ENCODE data around the gene COL5A2.

COL5A2 gene

DNA sequence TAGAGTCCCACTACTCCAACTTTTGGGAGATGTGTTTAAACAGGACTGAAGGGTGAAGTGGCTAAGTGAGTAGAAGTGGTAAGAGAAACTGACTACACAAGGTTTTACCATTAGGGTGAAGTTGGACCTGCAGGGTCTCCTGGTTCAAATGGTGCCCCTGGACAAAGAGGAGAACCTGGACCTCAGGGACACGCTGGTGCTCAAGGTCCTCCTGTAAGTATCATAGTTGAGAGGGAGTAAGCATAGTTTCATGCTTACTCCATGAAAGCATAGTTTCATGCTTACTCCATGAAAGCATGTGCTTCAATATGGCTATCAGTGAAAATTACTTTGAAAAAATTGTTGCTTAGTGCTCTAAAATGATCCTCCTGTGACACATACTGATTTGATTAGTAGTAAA, 186.3 kb downstream of the COL5A2 start:
- no peak overlapping the region for H3K4me2 ChIP-seq (ENCODE audit: low read depth, low read length, poor library complexity, severe bottlenecking)
- TF ChIP-seq, protein P1, sequence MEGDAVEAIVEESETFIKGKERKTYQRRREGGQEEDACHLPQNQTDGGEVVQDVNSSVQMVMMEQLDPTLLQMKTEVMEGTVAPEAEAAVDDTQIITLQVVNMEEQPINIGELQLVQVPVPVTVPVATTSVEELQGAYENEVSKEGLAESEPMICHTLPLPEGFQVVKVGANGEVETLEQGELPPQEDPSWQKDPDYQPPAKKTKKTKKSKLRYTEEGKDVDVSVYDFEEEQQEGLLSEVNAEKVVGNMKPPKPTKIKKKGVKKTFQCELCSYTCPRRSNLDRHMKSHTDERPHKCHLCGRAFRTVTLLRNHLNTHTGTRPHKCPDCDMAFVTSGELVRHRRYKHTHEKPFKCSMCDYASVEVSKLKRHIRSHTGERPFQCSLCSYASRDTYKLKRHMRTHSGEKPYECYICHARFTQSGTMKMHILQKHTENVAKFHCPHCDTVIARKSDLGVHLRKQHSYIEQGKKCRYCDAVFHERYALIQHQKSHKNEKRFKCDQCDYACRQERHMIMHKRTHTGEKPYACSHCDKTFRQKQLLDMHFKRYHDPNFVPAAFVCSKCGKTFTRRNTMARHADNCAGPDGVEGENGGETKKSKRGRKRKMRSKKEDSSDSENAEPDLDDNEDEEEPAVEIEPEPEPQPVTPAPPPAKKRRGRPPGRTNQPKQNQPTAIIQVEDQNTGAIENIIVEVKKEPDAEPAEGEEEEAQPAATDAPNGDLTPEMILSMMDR (conservative IDR thresholded peaks at IDR 0.05; ENCODE audit: low read length) = no peak
- no peak for TF ChIP-seq EZH2phosphoT487 (IDR thresholded peaks at IDR 0.05; ENCODE audit: borderline replicate concordance)
- H3K4me3 ChIP-seq (ENCODE audit: low read length, poor library complexity, severe bottlenecking) = no peak overlapping the region
- H2AFZ ChIP-seq (ENCODE audit: low read length) = no peak overlapping the region
- H3F3A ChIP-seq (ENCODE audit: low read depth) = no peaks in the 10 kb centered on the region
- no peaks in the 10 kb centered on the region for H4K20me1 ChIP-seq (ENCODE audit: insufficient read depth, low read length, poor library complexity, severe bottlenecking)
- H3K36me3 ChIP-seq (ENCODE audit: insufficient read depth, low read length) = no peaks in the 10 kb centered on the region
- no peaks in the 10 kb centered on the region for H3K4me1 ChIP-seq (ENCODE audit: insufficient read depth, low read length, poor library complexity, severe bottlenecking)
- no peak overlapping the region for H3K9ac ChIP-seq (ENCODE audit: low read depth, low read length, poor library complexity, severe bottlenecking)
- H3K9me3 ChIP-seq (ENCODE audit: insufficient read depth, low read depth, low read length) = no peaks in the 10 kb centered on the region
- H3K27me3 ChIP-seq (ENCODE audit: insufficient read depth, low read length, poor library complexity, severe bottlenecking) = no peaks in the 10 kb centered on the region
- H3K9me2 ChIP-seq (replicated peaks; ENCODE audit: low read depth, low read length) = no peaks in the 10 kb centered on the region
- no peaks in the 10 kb centered on the region for H3K79me2 ChIP-seq (ENCODE audit: insufficient read depth, low read length)

- H3K9ac ChIP-seq (ENCODE audit: low read depth, low read length, poor library complexity, severe bottlenecking) = no peak overlapping the region
- H4K20me1 ChIP-seq (ENCODE audit: insufficient read depth, low read length, poor library complexity, severe bottlenecking) = no peaks in the 10 kb centered on the region
- no peaks in the 10 kb centered on the region for H3K36me3 ChIP-seq (ENCODE audit: insufficient read depth, low read length)
- H3F3A ChIP-seq (ENCODE audit: low read depth) = no peaks in the 10 kb centered on the region
- no peaks in the 10 kb centered on the region for H3K4me1 ChIP-seq (ENCODE audit: insufficient read depth, low read length, poor library complexity, severe bottlenecking)
- no peak overlapping the region for H3K4me3 ChIP-seq (ENCODE audit: low read length, poor library complexity, severe bottlenecking)
- H3K4me2 ChIP-seq (ENCODE audit: low read depth, low read length, poor library complexity, severe bottlenecking) = no peak overlapping the region
- H3K9me2 ChIP-seq (replicated peaks; ENCODE audit: low read depth, low read length) = no peaks in the 10 kb centered on the region
- TF ChIP-seq EZH2phosphoT487 (IDR thresholded peaks at IDR 0.05; ENCODE audit: borderline replicate concordance) = no peak
- TF ChIP-seq, protein P1 (conservative IDR thresholded peaks at IDR 0.05; ENCODE audit: low read length) = no peak
- no peaks in the 10 kb centered on the region for H3K27me3 ChIP-seq (ENCODE audit: insufficient read depth, low read length, poor library complexity, severe bottlenecking)
- H3K79me2 ChIP-seq (ENCODE audit: insufficient read depth, low read length) = no peaks in the 10 kb centered on the region
- H2AFZ ChIP-seq (ENCODE audit: low read length) = no peak overlapping the region
- no peaks in the 10 kb centered on the region for H3K9me3 ChIP-seq (ENCODE audit: insufficient read depth, low read depth, low read length)
Measured at GRCh38 chr2:188986839-188987238, 192.7 kb downstream of the COL5A2 start.

DNA sequence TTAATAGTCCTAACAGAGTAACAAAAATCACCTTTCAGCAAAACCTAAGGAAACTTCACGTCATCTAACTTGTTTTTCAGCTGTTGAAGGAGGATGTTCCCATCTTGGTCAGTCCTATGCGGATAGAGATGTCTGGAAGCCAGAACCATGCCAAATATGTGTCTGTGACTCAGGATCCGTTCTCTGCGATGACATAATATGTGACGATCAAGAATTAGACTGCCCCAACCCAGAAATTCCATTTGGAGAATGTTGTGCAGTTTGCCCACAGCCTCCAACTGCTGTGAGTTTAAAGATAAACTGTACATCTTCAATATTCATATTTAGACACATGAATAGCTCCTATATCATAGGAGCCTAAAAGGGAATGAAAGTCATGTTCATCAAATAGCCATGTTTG, 194.9 kb downstream of the COL5A2 start:
- Histone ChIP-seq H3K36me3 (ENCODE audit: insufficient read depth, low read length) (no peaks in the 10 kb centered on the region), H3K79me2 (ENCODE audit: insufficient read depth, low read length) (no peaks in the 10 kb centered on the region), H3F3A (ENCODE audit: low read depth) (no peaks in the 10 kb centered on the region), H3K4me2 (ENCODE audit: low read depth, low read length, poor library complexity, severe bottlenecking) (no peak overlapping the region), H3K9me2 (replicated peaks; ENCODE audit: low read depth, low read length) (no peaks in the 10 kb centered on the region), H2AFZ (ENCODE audit: low read length) (no peak overlapping the region), H3K4me1 (ENCODE audit: insufficient read depth, low read length, poor library complexity, severe bottlenecking) (no peaks in the 10 kb centered on the region), H3K4me3 (ENCODE audit: low read length, poor library complexity, severe bottlenecking) (no peak overlapping the region), H3K27me3 (ENCODE audit: insufficient read depth, low read length, poor library complexity, severe bottlenecking) (no peaks in the 10 kb centered on the region), H4K20me1 (ENCODE audit: insufficient read depth, low read length, poor library complexity, severe bottlenecking) (no peaks in the 10 kb centered on the region), H3K9me3 (ENCODE audit: insufficient read depth, low read depth, low read length) (no peaks in the 10 kb centered on the region), H3K9ac (ENCODE audit: low read depth, low read length, poor library complexity, severe bottlenecking) (no peak overlapping the region)
- TF ChIP-seq, protein P1 (conservative IDR thresholded peaks at IDR 0.05; ENCODE audit: low read length) = no peak
- TF ChIP-seq EZH2phosphoT487 (IDR thresholded peaks at IDR 0.05; ENCODE audit: borderline replicate concordance) = no peak
